Activated T-cell treated with anti-CD3 and anti-CD28 coated beads for 1 hour (primary cell): Measurements from ENCODE around the gene PEX1.
"Not testable (repeated sequence)": the region's sequence is repeated elsewhere in the genome, so short reads cannot be mapped to it uniquely, and the experiment has no call there.

ENCODE experiments used
- DNase-seq: peaks from one replicate; pipeline ENCODE4 v3.0.0-alpha.2; 2020; ENCODE audit warnings: low read depth

PEX1 gene

DNA sequence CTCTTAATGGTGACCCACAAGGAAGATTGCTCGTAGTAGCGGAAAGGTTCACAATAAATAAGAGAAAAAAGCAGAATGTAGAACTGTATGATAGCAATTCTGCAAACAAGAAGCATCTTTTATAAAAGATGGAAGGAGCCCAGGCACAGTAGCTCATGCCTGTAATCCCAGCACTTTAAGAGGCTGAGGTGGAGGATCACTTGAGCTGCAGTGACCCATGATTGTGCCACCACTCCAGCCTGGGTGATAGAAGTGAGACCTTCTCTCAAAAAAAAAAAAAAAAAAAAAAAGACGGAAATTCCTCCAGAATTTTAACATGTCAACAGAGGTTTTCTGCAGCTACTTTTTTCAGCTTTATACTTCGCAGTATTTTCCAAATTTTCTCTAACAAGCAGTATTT lies 67.8 kb downstream of the PEX1 start:
- no peak for DNase-seq

DNA sequence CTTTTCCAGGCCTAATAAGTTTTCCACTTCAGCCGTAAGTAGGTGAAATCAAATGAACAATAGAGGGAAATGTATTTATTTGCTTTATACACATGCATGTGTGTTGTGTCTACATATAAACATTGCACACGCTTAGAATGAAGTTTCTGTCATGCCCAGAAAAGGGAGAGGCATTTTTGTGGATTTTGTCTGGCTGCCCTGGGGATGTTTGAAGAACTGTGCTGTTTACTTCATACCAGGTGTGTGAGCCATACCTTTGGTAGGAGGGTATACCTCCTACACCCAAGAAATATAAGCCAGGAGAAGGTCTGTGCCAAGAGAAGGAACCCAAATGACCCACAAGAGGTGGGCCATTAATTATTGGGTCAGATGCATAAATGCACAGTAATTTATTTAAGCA lies 68.2 kb downstream of the PEX1 start:
- DNase-seq = no peak

DNA sequence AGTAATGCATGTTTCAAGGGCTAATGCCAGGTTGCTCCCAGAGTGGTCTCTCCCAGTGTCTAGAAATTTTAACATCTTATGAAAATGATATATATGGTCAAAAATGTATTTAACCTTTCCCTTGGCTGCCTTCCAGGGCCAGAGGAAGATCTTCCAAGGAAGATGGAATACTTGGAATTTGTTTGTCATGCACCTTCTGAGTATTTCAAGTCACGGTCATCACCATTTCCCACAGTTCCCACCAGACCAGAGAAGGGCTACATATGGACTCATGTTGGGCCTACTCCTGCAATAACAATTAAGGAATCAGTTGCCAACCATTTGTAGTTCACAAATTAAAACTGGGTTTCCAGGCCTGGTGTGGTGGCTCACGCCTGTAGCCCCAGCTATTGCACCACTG lies 72.1 kb downstream of the PEX1 start:
- no peak for DNase-seq

GRCh38 chr7:92451645-92452044 lies 76.7 kb downstream of the PEX1 start:
- no peak for DNase-seq

DNA sequence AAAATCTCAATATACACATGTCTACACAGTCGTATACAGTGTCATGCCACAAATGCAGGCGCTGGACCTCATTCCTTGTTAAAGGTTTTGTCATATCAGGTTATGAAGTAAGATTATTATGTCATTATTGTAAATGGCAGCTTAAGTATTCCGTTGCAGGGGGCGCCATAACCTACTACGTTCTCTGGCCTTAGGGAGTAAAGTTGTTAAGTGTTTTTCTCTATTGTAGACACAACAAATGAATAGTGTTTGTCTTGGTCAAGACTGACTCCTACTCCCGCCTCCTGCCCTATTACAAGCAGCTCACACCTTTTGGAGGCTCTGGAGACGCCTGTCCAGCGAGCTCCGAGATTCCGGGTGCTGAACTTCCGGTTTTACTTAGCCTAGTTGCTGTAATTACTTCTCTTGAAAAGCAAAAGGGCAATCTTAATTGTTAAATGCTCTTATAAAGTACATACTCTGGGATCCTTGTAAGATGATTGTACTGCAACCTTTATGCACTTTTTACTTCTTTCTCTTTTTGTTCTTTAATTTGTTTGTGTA lies 80.0 kb downstream of the PEX1 start:
- DNase-seq = peak; percentile 50

GRCh38 chr7:92447345-92448204 lies 80.7 kb downstream of the PEX1 start, which contains the start of gene GATAD1:
Gene GATAD1 (plus strand): TSS chr7:92447482. CDS start chr7:92447730, 248 bp downstream.
- DNase-seq = peak; percentile 67

- DNase-seq = no peak
These were observed 81.4 kb downstream of the PEX1 start for GRCh38 chr7:92446869-92447344.

GRCh38 chr7:92442720-92443119 lies 85.6 kb downstream of the PEX1 start:
- not testable (repeated sequence) for DNase-seq

GRCh38 chr7:92437956-92438491 lies 90.3 kb downstream of the PEX1 start:
- no peak for DNase-seq
